Duodenal mucosa (tissue), 2 donors: ENCODE data around the gene SLC13A3.

Experiments used
- H3K27ac ChIP-seq: one replicate; pipeline ENCODE4 v1.7.0; 2013; ENCODE audit warnings: low read depth, low read length
- H3K27me3 ChIP-seq, 2 donors: one replicate each; pipeline ENCODE4 v1.7.0; 2013; ENCODE audit warnings: low read length in 2 of 2, control low read depth in 1 of 2; ENCODE audit not compliant: insufficient read depth in 2 of 2, control insufficient read depth in 1 of 2
- H3K36me3 ChIP-seq, 2 donors: one replicate each; pipeline ENCODE4 v1.7.0; 2013; ENCODE audit warnings: low read length in 2 of 2, control low read depth in 1 of 2; ENCODE audit not compliant: insufficient read depth in 2 of 2, control insufficient read depth in 1 of 2
- H3K4me1 ChIP-seq, 2 donors: one replicate each; pipeline ENCODE4 v1.7.0; 2013; ENCODE audit warnings: low read length in 2 of 2, control low read depth in 1 of 2; ENCODE audit not compliant: insufficient read depth in 2 of 2, control insufficient read depth in 1 of 2
- H3K4me3 ChIP-seq, 2 donors: one replicate each; pipeline ENCODE4 v1.7.0; 2013; ENCODE audit warnings: low read length in 2 of 2, low read depth in 1 of 2
- H3K9ac ChIP-seq, 2 donors: one replicate each; pipeline ENCODE4 v1.7.0; 2013; ENCODE audit warnings: low read length in 2 of 2, low read depth in 1 of 2
- H3K9me3 ChIP-seq, 2 donors: one replicate each; pipeline ENCODE4 v1.7.0; 2013; ENCODE audit warnings: low read length in 2 of 2, control low read depth in 1 of 2; ENCODE audit not compliant: control insufficient read depth in 1 of 2

Gene SLC13A3

DNA sequence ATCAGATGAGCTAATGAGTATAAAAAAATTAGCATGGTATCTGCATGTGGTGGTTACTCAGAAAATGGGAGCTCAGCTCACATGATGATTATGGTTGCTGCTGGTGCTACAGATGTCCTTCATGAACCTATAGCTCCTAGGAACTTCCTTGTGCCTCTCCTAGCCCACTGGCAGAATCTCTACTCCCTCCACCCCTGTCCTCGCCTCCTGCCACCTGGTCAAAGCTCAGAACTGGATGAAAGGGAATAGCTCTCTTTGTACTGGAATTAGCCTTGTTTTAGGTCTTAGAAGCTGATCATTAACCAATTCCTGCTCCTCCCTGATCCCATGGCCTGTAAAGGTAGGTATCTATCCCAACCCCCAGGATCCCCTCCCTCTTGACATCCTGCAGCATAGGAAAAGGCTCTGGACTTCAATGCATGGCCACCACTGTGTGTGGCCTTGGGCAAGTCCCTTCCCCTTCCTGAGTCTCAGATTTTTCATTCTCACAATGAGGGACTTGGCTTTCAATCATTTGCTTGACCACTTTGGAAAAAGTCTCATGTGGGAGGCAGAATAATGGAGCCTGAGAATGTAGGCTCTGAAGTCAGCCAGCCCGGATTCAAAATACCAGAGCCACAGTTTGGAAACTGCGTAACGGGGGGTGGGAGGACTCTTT is 43.9 kb downstream of the SLC13A3 start:
- H3K9ac ChIP-seq: no peak overlapping the region
- H3K36me3 ChIP-seq: no peaks in the 10 kb centered on the region
- H3K27ac ChIP-seq: no peak overlapping the region
- H3K27me3 ChIP-seq: no peaks in the 10 kb centered on the region
- H3K9me3 ChIP-seq: no peaks in the 10 kb centered on the region
- no peak overlapping the region for H3K4me3 ChIP-seq
- H3K4me1 ChIP-seq: no peaks in the 10 kb centered on the region

DNA sequence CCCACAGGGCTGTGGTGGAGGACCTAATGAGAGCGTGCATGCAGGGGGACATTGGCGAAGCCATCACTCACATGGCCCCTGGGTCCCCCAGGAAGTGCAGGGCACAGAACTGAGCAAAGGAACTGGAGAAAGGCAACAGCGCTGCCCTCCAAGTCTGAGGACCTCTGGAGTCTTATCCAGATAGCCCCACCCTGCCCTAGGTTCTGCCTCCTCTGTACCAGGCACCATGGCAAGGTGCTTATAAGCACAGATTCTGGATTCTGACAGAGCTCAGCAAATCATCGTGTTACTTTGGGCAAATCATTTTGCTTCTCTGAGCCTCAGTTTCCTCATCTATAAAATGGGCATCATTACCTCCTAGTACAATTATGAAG is 44.5 kb downstream of the SLC13A3 start:
- H3K9me3 ChIP-seq: no peaks in the 10 kb centered on the region
- H3K9ac ChIP-seq: no peak overlapping the region
- H3K36me3 ChIP-seq: no peaks in the 10 kb centered on the region
- H3K27ac ChIP-seq: no peak overlapping the region
- no peaks in the 10 kb centered on the region for H3K27me3 ChIP-seq
- H3K4me3 ChIP-seq: no peak overlapping the region
- no peaks in the 10 kb centered on the region for H3K4me1 ChIP-seq

DNA sequence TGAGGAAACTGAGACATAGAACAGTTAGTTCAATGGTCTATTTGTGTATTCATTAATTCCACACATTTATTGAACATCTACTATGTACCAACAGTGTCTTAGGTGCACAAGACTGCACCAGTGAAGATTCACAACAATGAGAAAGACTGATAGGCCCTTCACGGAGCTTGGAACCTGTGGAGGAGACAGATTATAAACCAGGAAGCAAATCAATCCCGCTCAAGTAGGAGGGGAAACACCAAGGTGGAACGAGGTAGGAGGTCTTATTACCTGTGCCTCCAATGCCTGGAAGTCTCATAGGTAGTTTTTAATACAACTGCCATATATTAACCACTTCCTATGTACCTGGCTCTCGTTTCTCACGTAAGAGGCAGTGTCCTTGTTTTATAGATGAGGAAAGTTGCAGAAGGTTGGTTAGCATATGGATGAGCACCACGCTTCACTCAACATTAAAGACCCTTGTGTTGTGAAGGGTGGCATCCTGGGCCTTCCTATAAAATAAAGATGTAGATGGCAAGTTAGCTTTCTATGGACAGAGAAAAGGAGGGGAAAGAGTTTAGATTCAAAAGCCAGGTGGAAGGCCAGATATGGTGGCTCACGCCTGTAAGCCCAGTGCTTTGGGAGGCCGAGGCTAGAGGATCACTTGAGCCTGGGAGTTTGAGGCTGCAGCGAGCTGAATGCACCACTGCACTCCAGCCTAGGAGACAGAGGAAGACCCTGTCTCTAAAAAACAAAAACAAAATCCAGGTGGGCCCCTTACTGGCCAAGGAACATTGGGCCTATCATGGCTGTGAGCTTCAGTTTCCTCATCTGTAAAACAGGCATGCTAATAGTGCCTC is 45.1 kb downstream of the SLC13A3 start:
- Histone ChIP-seq H3K27ac (no peak overlapping the region), H3K36me3 (no peaks in the 10 kb centered on the region), H3K9me3 (no peaks in the 10 kb centered on the region), H3K9ac (no peak overlapping the region), H3K27me3 (no peaks in the 10 kb centered on the region), H3K4me3 (no peak overlapping the region), H3K4me1 (no peaks in the 10 kb centered on the region)

DNA sequence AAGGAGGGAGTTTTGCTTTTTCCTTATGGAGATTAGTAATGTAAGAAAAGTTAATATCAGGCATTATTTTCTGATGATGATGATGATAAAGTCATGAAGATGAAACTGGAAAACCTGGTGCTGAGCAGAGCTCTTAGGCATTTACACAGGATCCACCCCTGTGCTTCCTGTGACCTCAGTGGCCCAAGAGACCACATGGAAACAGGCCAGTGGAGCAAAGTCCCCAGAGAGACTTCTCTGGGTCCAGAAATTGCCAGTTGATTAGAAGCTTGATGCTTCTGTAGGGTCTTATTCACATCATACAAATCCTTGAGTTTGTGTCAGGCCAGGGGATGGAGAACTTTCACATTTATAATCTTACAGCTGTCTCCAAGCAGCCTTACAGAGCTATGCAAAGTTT is 46.1 kb downstream of the SLC13A3 start:
- no peaks in the 10 kb centered on the region for H3K4me1 ChIP-seq
- no peaks in the 10 kb centered on the region for H3K36me3 ChIP-seq
- no peak overlapping the region for H3K4me3 ChIP-seq
- no peaks in the 10 kb centered on the region for H3K27me3 ChIP-seq
- no peak overlapping the region for H3K27ac ChIP-seq
- no peaks in the 10 kb centered on the region for H3K9me3 ChIP-seq
- no peak overlapping the region for H3K9ac ChIP-seq

DNA sequence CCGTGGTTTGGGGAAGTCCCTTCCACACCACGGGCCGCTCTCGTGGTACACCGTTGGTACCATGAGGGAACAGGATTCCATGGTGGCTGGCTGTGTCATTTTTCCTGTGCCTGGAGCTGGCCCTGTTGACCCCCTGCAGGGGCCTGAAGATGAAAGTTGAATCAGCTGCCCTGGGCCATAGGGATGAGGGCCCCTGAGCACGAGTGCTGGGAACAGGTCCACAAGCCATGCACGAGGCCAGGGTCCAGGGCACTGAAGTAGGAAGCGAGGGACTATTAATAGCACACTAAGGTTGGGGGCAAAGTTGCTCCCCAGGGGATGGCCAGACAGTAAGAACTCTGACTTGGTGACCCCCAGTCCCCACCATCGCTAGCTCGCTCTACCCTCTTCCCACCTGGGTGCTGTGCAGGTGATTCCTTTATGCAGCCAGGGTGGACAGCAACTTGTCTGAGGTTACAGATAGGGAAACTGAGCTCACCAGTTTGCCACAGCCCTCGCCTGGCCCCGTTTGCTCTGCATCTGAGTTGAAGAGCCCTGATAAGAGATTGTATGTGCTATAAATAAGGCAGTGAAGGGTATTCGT is 46.6 kb downstream of the SLC13A3 start:
- Histone ChIP-seq H3K27ac (no peak overlapping the region), H3K27me3 (no peaks in the 10 kb centered on the region), H3K4me1 (no peaks in the 10 kb centered on the region), H3K9me3 (no peaks in the 10 kb centered on the region), H3K4me3 (no peak overlapping the region), H3K36me3 (no peaks in the 10 kb centered on the region), H3K9ac (no peak overlapping the region)

DNA sequence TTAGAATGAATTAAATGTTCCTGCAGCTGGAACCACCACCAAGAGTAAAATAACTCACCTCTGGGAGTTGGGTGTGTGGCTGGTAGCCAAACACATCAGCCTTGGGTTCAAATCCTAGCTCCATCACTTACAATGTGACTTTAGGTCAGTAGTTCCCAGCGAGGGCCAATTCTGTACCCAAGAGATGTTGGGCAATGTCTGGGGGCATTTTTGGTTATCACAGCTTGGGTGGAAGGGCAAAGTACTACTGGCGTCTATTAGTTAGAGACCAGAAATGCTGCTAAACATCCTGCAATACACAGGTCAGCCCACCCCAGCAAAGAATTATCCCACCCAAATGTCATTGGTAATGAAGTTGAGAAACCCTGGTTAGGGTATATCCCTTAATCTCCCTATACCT is 48.8 kb downstream of the SLC13A3 start:
- no peaks in the 10 kb centered on the region for H3K9me3 ChIP-seq
- no peak overlapping the region for H3K27ac ChIP-seq
- no peak overlapping the region for H3K9ac ChIP-seq
- H3K27me3 ChIP-seq: no peaks in the 10 kb centered on the region
- no peaks in the 10 kb centered on the region for H3K4me1 ChIP-seq
- H3K4me3 ChIP-seq: no peak overlapping the region
- H3K36me3 ChIP-seq: no peaks in the 10 kb centered on the region

DNA sequence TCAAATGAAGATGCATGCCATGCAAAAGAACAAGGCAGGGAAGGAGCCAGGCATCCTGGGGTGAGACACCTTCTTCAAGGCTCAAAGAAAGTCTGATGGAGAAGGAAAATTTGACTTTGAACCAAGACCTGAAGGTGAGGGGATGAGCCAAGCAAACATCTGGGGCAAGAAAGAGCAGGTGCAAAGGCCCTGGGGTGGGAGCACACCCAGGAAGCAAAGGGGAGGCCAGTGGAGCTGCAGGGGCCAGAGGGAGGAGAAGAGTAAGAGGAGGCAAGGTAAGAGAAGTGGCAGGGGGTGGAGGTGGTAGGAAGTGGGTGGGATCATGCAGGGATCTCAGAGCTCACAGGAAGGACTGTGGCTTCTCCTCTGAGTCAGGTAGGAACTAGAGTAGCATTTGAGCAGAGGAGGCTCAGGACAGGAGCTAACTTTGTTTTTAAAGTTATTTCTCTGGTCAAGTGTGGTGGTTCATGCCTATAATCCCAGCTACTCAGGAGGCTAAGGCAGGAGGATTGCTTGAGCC is 49.6 kb downstream of the SLC13A3 start:
- Histone ChIP-seq H3K9me3 (no peaks in the 10 kb centered on the region), H3K27ac (no peak overlapping the region), H3K4me1 (no peaks in the 10 kb centered on the region), H3K4me3 (no peak overlapping the region), H3K36me3 (no peaks in the 10 kb centered on the region), H3K27me3 (no peaks in the 10 kb centered on the region), H3K9ac (no peak overlapping the region)

DNA sequence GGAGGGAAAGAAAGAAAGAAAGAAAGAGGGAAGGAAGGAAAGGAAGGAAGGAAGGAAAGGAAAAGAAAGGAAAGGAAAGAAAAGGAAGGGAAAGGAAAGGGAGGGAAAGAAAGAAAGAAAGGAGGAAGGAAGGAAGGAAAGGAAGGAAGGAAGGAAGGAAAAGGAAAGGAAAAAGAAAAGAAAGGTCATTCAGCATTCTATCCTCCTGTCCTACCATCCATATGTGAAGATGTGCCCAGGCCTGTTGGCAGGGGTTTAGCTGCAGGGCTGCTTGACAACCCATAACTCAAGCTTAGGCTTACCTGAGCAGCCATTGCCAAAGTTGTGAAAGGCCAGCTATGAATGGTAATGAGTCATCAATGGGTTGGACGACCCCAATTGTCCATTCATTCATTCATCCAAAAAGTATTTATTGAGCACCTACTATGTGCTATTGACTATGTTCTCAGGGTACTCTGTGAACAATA is 50.9 kb downstream of the SLC13A3 start:
- Histone ChIP-seq H3K4me3 (no peak overlapping the region), H3K27ac (no peak overlapping the region), H3K9ac (no peak overlapping the region), H3K9me3 (no peaks in the 10 kb centered on the region), H3K36me3 (no peaks in the 10 kb centered on the region), H3K4me1 (no peaks in the 10 kb centered on the region), H3K27me3 (no peaks in the 10 kb centered on the region)

DNA sequence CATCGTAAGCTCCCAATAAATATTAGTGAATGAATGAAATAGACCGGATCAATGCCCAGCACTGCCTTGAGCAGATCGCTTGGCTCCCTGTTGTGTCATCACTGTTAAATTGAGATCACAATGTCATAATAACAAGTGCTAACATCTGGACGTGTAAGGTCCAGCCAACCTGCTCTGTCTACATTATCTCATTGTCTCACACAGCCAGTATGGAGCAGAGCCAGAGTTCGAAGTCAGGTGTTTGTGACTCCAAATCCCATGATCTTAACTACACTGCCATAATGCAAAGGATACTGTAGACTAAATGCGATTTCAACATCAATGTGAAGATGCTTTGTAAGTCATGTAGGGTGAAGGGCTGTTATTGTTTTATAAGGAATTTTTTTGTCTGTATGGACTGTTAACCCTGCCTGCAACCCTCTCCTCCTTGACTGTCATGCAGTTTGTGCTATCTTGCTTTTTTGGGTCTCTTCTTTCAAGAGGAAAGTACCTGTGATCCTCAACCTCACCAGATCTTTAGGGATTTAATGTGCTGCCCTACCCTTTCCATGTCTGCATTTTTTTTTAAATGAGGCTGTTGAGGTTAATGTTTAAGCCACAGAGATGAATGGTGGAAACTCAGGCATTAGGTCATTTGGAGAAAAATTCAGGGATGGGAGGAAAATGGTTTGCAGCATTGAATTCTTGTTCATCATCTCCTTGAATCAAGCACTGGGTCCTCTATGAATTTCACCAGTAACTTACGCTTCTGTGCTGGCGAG is 51.9 kb downstream of the SLC13A3 start:
- Histone ChIP-seq H3K36me3 (no peaks in the 10 kb centered on the region), H3K27me3 (no peaks in the 10 kb centered on the region), H3K27ac (no peak overlapping the region), H3K4me3 (no peak overlapping the region), H3K9ac (no peak overlapping the region), H3K4me1 (no peaks in the 10 kb centered on the region), H3K9me3 (no peaks in the 10 kb centered on the region)
